HAP-1 (cell line): ENCODE measurements around the gene N4BP2.
"Not testable (repeated sequence)": the region's sequence is repeated elsewhere in the genome, so short reads cannot be mapped to it uniquely, and the experiment has no call there.

Source experiments
- DNase-seq, 2 experiments: peaks; one replicate each; pipeline ENCODE4 v3.0.0-alpha.2; 2016 to 2020; ENCODE audit warnings: low spot score in 2 of 2
- H3K27me3 ChIP-seq: fragments of 250-450 bp; sonication (Bioruptor Pico); 2 replicates; pipeline ENCODE4 v1.5.1; 2020; ENCODE audit warnings: low read depth, mild to moderate bottlenecking, moderate library complexity
- H3K36me3 ChIP-seq: fragments of 250-450 bp; sonication (Bioruptor Pico); replicated peaks from 2 replicates; pipeline ENCODE4 v1.5.1; 2020; ENCODE audit warnings: mild to moderate bottlenecking
- H3K4me1 ChIP-seq: fragments of 250-450 bp; sonication (Bioruptor Pico); 2 replicates; pipeline ENCODE4 v1.5.1; 2020; ENCODE audit warnings: mild to moderate bottlenecking
- H3K4me3 ChIP-seq: fragments of 250-450 bp; sonication (Bioruptor Pico); 2 replicates; pipeline ENCODE4 v1.5.1; 2020; ENCODE audit warnings: mild to moderate bottlenecking, moderate library complexity
- H3K9me3 ChIP-seq: fragments of 250-450 bp; sonication (Bioruptor Pico); 2 replicates; pipeline ENCODE4 v1.5.1; 2020; ENCODE audit warnings: mild to moderate bottlenecking, moderate library complexity
- in situ Hi-C: fragments of 300-500 bp; cut with MboI; formaldehyde crosslinking; loops from 3 replicates; pipeline ENCODE4 v1.14.3; 2020; ENCODE audit warnings: low sequenced_read_pairs, inconsistent platforms, mixed read lengths

N4BP2 gene

DNA sequence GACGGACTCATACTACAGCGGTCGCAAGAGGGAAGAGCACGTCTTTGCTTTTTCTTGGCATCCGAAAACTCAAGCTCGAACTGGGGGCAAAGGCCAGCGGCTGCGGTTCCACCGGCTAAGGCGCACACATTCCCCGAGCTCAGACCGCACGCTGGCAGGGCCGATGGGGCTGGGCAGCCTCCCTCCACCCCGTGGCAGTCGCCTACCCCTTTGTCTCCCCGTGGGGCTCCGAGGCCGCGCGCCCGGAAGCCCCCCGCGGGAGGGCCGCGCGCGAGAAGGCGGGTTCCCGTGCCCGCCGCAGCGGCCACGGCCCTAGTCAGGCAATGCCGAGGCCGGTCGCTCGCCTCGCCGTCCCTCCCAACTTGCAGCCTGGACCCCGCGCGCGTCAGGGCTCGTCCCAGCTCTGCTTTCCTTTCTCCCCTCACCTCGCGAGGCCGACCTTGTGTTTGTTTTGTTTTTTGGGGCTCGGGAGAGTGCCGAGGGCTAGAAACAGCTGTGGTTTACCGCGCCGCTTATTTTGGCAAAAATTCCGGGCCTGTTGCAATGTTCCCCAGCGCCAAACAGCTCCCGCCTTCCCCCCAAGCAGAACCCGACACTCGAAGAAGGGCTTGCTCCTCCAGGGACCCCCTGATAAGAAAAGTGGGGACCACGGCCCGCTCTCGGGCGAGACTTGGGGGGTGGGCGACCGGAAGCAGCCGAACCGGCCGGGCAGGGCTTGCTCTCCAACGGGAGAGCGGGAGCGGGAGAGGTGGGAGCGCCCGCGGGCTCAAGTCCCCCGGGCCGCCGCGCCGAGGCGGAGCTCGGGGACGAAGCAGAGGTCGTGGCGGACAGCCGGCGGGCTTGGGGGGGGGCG, 561 bp upstream of the N4BP2 start:
- peak; percentile 59 to 69 for DNase-seq
- H3K4me3 ChIP-seq = peak overlapping the region; percentile 53
- in situ Hi-C loops = loop anchor here (10.0 kb wide), 1 partner anchor 259 kb away; no protein-coding TSS in a partner anchor

DNA sequence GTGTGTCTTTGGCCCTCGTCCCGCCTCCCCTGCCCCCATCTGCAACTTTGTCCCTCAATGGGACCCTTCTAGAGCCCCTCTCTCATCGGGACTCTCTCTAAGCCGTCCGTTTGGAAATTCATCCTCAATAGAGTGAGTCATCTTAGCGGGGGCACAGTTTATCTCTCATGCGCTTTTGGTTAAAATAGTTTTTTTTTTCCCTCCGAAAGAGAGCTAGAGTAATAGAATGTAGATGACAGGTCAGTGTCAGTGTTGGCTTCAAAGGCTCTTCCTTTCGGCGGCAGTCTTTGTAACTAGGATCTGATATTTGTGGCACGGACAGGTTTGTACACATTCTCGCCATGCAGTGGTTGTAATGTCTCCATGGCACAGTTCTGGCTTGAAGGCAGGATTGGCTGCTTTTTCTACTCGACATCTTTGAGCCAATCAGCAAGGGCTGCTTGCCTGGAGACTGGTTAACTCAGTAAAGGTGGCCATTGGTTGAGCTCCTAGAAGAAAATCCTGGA, 989 bp downstream of the N4BP2 start:
- no peaks in the 10 kb centered on the region for H3K27me3 ChIP-seq
- H3K9me3 ChIP-seq = no peaks in the 10 kb centered on the region
- H3K4me3 ChIP-seq = peak overlapping the region; percentile 53
- in situ Hi-C loops = loop anchor here (10.0 kb wide), 1 partner anchor 257 kb away; no protein-coding TSS in a partner anchor
- peak; percentile 83 to 93 for DNase-seq
- H3K36me3 ChIP-seq = no peaks in the 10 kb centered on the region
- peaks cover 17% of the 10 kb centered on the region for H3K4me1 ChIP-seq

More for the DNA sequence above, 561 bp upstream of the N4BP2 start:
- H3K27me3 ChIP-seq = no peaks in the 10 kb centered on the region
- no peaks in the 10 kb centered on the region for H3K36me3 ChIP-seq
- peaks cover 17% of the 10 kb centered on the region for H3K4me1 ChIP-seq
- no peaks in the 10 kb centered on the region for H3K9me3 ChIP-seq

DNA sequence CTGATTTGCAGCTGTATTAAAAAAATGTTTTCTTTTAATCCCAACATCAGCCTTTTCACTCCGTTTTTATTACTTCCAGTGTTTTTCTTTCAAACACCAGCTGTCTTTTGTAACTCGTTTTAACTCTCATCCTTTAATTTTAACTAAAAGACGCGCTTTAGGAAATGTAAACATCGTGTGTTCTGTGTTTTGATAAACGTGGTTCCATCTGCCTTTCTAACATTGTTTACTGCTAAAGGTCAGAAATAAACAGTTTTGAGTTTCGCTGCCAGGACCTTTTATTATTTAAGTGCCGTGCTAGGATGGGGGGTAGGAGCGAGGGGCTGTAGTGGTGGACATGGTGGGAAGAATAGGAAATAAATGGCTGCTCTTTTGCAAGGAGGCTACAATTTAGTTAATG, 1.5 kb downstream of the N4BP2 start:
- Histone ChIP-seq H3K4me3 (peak overlapping the region; percentile 53), H3K4me1 (peaks cover 17% of the 10 kb centered on the region), H3K36me3 (peaks cover 1% of the 10 kb centered on the region; the same call in 1 of the 2 replicates), H3K27me3 (no peaks in the 10 kb centered on the region), H3K9me3 (no peaks in the 10 kb centered on the region)
- in situ Hi-C loops = loop anchor here (10.0 kb wide), 1 partner anchor 257 kb away; no protein-coding TSS in a partner anchor
- peak in 1 of 2 experiments; percentile 13 for DNase-seq

DNA sequence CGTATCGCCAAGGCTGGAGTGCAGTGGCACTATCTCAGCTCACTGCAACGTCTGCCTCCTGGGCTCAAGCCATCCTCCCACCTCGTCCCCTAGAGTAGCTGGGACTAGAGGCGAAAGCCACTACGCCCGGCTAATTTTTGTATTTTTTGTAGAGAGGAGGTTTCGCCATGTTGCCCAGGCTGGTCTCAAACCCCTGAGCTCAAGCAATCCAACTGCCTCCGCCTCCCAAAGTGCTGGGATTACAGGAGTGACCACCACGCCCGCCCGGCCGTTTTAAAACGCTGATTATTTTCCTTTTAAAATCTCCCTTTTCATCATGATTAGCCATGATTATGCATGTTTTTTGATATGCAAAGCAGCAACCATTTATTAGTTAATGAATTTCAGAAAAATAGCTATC, 2.2 kb downstream of the N4BP2 start:
- Histone ChIP-seq H3K27me3 (no peaks in the 10 kb centered on the region), H3K4me3 (peak overlapping the region; percentile 53), H3K36me3 (peaks cover 4% of the 10 kb centered on the region), H3K9me3 (no peaks in the 10 kb centered on the region), H3K4me1 (peaks cover 17% of the 10 kb centered on the region)
- DNase-seq = peak; percentile 12 to 72
- in situ Hi-C loops = loop anchor here (10.0 kb wide), 1 partner anchor 256 kb away; no protein-coding TSS in a partner anchor

DNA sequence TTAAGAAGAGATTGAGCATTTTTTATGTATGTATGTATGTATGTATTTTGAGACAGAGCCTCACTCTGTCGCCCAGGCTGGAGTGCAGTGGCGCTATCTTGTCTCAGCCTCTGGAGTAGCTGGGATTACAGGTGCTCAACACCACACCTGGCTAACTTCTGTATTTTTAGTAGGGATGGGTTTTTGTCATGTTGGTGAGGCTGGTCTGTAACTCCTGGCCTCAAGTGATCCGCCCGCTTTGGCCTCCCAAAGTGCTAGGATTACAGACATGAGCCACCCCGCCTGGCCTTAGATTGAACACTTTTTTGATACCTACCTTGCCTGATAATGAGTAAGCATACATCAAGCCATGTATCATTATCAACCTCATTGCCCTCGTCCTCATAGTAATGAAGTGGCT, 2.7 kb downstream of the N4BP2 start:
- H3K9me3 ChIP-seq = no peaks in the 10 kb centered on the region
- peaks cover 17% of the 10 kb centered on the region for H3K4me1 ChIP-seq
- peak in 1 of 2 experiments; percentile 37 for DNase-seq
- no peaks in the 10 kb centered on the region for H3K27me3 ChIP-seq
- H3K36me3 ChIP-seq = peaks cover 8% of the 10 kb centered on the region
- in situ Hi-C loops = loop anchor here (10.0 kb wide), 1 partner anchor 255 kb away; no protein-coding TSS in a partner anchor
- no peak overlapping the region for H3K4me3 ChIP-seq

DNA sequence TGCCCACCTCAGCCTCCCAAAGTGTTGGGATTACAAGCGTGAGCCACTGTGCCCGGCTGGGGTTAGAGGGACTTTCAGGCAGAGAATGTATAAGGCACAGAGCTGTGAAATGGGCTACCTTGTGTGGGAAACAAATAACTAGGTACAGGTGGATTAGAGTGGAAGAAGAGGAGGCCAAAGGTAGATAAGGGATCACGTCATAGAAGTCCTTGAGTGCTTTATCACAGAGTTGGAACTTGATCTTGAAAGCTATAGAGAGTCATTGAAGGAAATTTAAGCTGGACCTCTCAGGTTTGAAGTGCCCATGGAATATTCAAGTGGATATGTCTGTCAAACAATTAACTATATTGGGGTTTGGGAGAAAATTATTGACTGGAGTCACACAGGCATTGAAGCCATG, 8.4 kb downstream of the N4BP2 start:
- no peaks in the 10 kb centered on the region for H3K27me3 ChIP-seq
- peaks cover 8% of the 10 kb centered on the region for H3K36me3 ChIP-seq
- in situ Hi-C loops = no loop called here

DNA sequence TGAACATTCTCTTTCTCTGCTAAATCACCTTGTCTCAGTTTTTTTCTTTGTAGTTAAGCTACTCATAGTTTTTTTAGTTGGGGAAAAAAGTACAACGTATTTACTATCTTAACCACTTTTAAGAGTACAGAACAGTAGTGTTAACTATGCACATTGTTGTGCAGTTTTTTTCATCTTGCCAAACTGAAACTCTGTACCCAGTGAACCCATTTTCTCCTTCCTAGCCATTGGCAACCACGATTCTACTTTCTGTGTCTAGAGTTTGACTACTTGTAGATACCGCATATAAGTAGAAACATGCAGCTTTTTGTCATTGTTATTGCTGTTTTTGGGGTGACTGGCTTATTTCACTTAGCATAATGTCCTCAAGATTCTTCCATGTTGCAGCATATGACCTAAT, 10.0 kb downstream of the N4BP2 start:
- Histone ChIP-seq H3K9me3 (no peaks in the 10 kb centered on the region), H3K4me1 (no peaks in the 10 kb centered on the region; the same call in 1 of the 2 replicates), H3K4me3 (no peak overlapping the region), H3K36me3 (peaks cover 8% of the 10 kb centered on the region), H3K27me3 (no peaks in the 10 kb centered on the region)
- in situ Hi-C loops = no loop called here
- no peak for DNase-seq

More for the DNA sequence above, 8.4 kb downstream of the N4BP2 start:
- DNase-seq = no peak
- Histone ChIP-seq H3K9me3 (no peaks in the 10 kb centered on the region), H3K4me3 (no peak overlapping the region), H3K4me1 (no peaks in the 10 kb centered on the region; the same call in 1 of the 2 replicates)

DNA sequence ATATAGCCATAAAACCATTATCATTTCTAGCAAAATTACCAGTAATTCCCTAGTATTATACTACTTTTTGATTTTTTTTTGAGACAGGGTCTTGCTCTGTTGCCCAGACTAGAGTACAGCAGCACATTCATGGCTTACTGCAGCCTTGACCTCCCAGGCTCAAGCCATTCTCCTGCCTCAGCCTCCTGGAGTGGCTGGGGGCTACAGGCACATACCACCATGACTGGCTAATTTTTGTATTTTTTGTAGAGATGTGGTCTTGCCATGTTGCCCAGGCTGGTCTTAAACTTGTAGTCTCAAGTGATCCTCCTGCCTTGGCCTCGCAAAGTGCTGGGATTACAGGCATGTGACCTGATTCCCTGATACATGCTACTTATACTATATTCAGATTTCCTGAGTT, 13.7 kb downstream of the N4BP2 start:
- Histone ChIP-seq H3K27me3 (no peaks in the 10 kb centered on the region), H3K4me3 (no peak overlapping the region)

DNA sequence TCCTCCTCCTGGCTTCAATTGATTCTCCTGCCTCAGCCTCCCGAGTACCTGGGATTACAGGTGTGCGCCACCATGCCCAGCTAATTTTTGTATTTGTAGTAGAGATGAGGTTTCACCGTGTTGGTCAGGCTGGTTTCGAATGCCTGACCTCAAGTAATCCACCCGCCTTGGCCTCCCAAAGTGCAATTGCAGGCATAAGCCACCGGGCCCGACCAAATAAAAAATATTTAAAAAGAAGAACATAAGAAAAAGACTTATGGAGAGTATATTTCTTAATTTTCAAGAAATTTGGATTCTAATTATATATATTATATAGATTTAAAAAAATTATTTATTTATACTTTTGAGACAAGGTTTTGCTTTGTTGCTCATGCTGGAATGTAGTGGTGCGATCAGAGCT, 29.8 kb downstream of the N4BP2 start:
- in situ Hi-C loops = no loop called here
- Histone ChIP-seq H3K27me3 (no peaks in the 10 kb centered on the region), H3K9me3 (no peaks in the 10 kb centered on the region), H3K4me1 (no peaks in the 10 kb centered on the region), H3K36me3 (no peaks in the 10 kb centered on the region; the same call in 1 of the 2 replicates), H3K4me3 (no peak overlapping the region)
- no peak for DNase-seq

More for the DNA sequence above, 13.7 kb downstream of the N4BP2 start:
- no peaks in the 10 kb centered on the region for H3K4me1 ChIP-seq
- H3K9me3 ChIP-seq = no peaks in the 10 kb centered on the region
- in situ Hi-C loops = no loop called here
- H3K36me3 ChIP-seq = peaks cover 5% of the 10 kb centered on the region; the same call in 1 of the 2 replicates
- no peak for DNase-seq

DNA sequence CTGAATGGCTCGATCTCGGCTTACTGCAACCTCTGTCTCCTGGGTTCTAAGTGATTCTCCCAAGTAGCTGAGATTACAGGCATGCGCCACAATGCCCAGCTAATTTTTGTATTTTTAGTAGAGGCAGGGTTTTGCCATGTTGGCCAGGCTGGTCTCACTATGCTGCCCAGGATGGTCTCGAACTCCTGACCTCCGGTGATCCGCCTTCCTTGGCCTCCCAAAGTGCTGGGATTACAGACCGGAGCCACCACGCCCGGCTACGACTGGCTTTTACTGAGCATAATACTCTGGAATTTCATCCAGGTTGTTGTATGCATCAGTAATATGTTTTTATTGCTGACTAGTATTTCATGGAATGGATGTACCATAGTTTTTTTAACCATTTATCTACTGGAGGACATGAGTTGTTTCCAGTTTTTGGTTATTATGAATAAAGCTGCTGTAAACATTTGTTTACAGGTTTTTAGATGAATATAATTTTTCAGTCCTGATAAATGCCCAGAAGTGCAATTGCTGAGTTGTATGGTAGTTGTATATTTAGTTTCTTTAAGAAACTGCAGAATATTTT, 31.2 kb downstream of the N4BP2 start:
- H3K36me3 ChIP-seq = no peaks in the 10 kb centered on the region; the same call in 1 of the 2 replicates
- in situ Hi-C loops = no loop called here

DNA sequence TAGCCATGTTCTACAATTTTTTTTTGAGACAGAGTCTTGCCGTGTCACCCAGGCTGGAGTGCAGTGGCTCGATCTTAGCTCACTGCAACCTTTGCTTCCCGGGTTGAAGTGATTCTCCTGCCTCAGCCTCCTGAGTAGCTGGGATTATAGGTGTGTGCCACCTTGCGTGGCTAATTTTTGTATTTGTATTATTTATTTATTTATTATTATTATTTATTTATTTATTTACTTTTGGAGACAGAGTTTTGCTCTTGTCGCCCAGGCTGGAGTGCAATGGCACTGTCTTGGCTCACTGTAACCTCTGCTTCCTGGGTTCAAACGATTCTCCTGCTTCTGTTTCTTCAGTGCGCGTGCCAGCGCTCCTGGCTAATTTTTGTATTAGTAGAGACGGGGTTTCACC, 36.8 kb downstream of the N4BP2 start:
- H3K27me3 ChIP-seq, in situ Hi-C loops, H3K4me1 ChIP-seq, H3K36me3 ChIP-seq, DNase-seq, H3K4me3 ChIP-seq, H3K9me3 ChIP-seq: not testable (repeated sequence)

More for the DNA sequence above, 31.2 kb downstream of the N4BP2 start:
- no peak overlapping the region for H3K4me3 ChIP-seq
- no peaks in the 10 kb centered on the region for H3K27me3 ChIP-seq
- H3K4me1 ChIP-seq = no peaks in the 10 kb centered on the region
- H3K9me3 ChIP-seq = no peaks in the 10 kb centered on the region
- DNase-seq = no peak

DNA sequence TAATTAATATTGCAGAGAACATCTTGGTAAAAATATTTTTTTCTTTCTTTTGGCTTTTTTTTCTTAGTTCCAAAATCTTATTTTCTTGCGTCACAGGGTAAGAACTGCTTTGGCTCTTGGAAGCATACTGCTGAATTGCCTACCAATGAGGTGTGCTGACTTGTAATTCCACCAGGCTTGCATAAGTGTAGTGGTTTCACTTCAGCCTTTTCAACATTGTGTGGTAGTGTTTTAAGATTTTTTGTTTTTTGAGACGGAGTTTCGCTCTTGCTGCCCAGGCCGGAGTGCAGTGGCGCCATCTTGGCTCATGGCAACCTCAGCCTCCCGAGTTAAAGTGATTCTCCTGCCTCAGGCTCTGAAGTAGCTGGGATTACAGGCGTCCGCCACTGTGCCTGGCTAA, 42.4 kb downstream of the N4BP2 start:
- Histone ChIP-seq H3K4me3 (no peak overlapping the region), H3K4me1 (no peaks in the 10 kb centered on the region), H3K27me3 (no peaks in the 10 kb centered on the region), H3K9me3 (no peaks in the 10 kb centered on the region), H3K36me3 (no peaks in the 10 kb centered on the region)
- DNase-seq = no peak
- in situ Hi-C loops = no loop called here

DNA sequence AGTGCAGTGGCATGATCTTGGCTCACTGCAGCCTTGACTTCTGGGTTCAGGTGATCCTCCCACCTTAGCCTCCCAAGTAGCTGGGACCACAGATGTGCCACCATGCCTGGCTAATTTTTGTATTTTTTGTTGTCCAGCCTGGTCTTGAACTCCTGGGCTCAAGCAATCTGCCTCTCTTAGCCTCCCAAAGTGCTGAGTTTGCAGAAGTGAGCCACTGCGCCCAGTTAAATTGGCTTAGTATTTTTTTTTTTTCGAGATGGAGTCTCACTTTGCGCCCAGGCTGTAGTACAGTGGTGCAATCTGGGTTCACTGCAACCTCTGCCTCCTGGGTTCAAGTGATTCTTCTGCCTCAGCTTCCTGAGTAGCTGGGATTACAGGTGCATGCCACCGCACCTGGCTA, 50.5 kb downstream of the N4BP2 start:
- H3K4me3 ChIP-seq, in situ Hi-C loops, H3K27me3 ChIP-seq, H3K9me3 ChIP-seq, H3K4me1 ChIP-seq, DNase-seq, H3K36me3 ChIP-seq: not testable (repeated sequence)
